ENCODE data around the gene PKD2. TPM values are rescaled to one million over a fixed set of nuclear protein-coding genes. Genes with fewer than 3 reads are reported as not detected.

The PKD2 gene
- total RNA-seq, 2 donors from 2014 or later: 7.3 to 9.1 TPM

- Mint-ChIP-seq H3K36me3 (ENCODE audit: insufficient read depth in 2 of 2) (peaks cover 0 to 11% of the 10 kb centered on the region in 2 donors), H3K27me3 (ENCODE audit: low read depth) (no peaks in the 10 kb centered on the region), H3K9me3 (no peaks in the 10 kb centered on the region), H3K4me1 (ENCODE audit: low read depth) (no peaks in the 10 kb centered on the region), H3K4me3 (no peak overlapping the region), H3K27ac (no peak overlapping the region)
- ATAC-seq (replicated peaks in 1 of 2) (no peak), DNase-seq (no peak)
These were observed 34.2 kb downstream of the PKD2 start for GRCh38 chr4:88041626-88042025.

- ATAC-seq (replicated peaks in 1 of 2): no peak
- Mint-ChIP-seq H3K4me1 (ENCODE audit: low read depth) (no peaks in the 10 kb centered on the region), H3K36me3 (ENCODE audit: insufficient read depth in 2 of 2) (peaks cover 0 to 11% of the 10 kb centered on the region in 2 donors), H3K27ac (no peak overlapping the region), H3K27me3 (ENCODE audit: low read depth) (no peaks in the 10 kb centered on the region), H3K4me3 (no peak overlapping the region), H3K9me3 (no peaks in the 10 kb centered on the region)
- no peak for DNase-seq
These were observed 35.6 kb downstream of the PKD2 start for GRCh38 chr4:88043001-88043400.

GRCh38 chr4:88043586-88044340 is 36.3 kb downstream of the PKD2 start:
- Mint-ChIP-seq H3K27ac (no peak overlapping the region), H3K27me3 (ENCODE audit: low read depth) (no peaks in the 10 kb centered on the region), H3K4me3 (no peak overlapping the region), H3K9me3 (no peaks in the 10 kb centered on the region), H3K36me3 (ENCODE audit: insufficient read depth in 2 of 2) (peaks cover 0 to 7% of the 10 kb centered on the region in 2 donors), H3K4me1 (ENCODE audit: low read depth) (no peaks in the 10 kb centered on the region)
- DNase-seq (no peak), ATAC-seq (replicated peaks in 1 of 2) (no peak)

- H3K36me3 Mint-ChIP-seq (ENCODE audit: insufficient read depth in 2 of 2): peaks cover 0 to 3% of the 10 kb centered on the region in 2 donors
- no peaks in the 10 kb centered on the region for H3K4me1 Mint-ChIP-seq (ENCODE audit: low read depth)
- no peak overlapping the region for H3K4me3 Mint-ChIP-seq
- ATAC-seq (replicated peaks in 1 of 2) (no peak), DNase-seq (no peak)
- no peak overlapping the region for H3K27ac Mint-ChIP-seq
- no peaks in the 10 kb centered on the region for H3K9me3 Mint-ChIP-seq
- no peaks in the 10 kb centered on the region for H3K27me3 Mint-ChIP-seq (ENCODE audit: low read depth)
These were observed 37.6 kb downstream of the PKD2 start for GRCh38 chr4:88045021-88045420.

- Mint-ChIP-seq H3K27me3 (ENCODE audit: low read depth) (no peaks in the 10 kb centered on the region), H3K27ac (no peak overlapping the region), H3K9me3 (no peaks in the 10 kb centered on the region), H3K4me1 (ENCODE audit: low read depth) (no peaks in the 10 kb centered on the region), H3K36me3 (ENCODE audit: insufficient read depth in 2 of 2) (peaks cover 1 to 4% of the 10 kb centered on the region in 2 donors), H3K4me3 (no peak overlapping the region)
- ATAC-seq (replicated peaks in 1 of 2): no peak
- DNase-seq: no peak
These were observed 46.8 kb downstream of the PKD2 start for GRCh38 chr4:88054229-88054628.

GRCh38 chr4:88054901-88055300 is 47.5 kb downstream of the PKD2 start:
- no peak for DNase-seq
- no peaks in the 10 kb centered on the region for H3K4me1 Mint-ChIP-seq (ENCODE audit: low read depth)

GRCh38 chr4:88058295-88058694 is 50.9 kb downstream of the PKD2 start:
- ATAC-seq (replicated peaks in 1 of 2): no peak
- no peaks in the 10 kb centered on the region for H3K4me1 Mint-ChIP-seq (ENCODE audit: low read depth)
- no peak for DNase-seq
- H3K9me3 Mint-ChIP-seq: no peaks in the 10 kb centered on the region
- no peaks in the 10 kb centered on the region for H3K27me3 Mint-ChIP-seq (ENCODE audit: low read depth)
- peaks cover 1 to 6% of the 10 kb centered on the region in 2 donors for H3K36me3 Mint-ChIP-seq (ENCODE audit: insufficient read depth in 2 of 2)
- H3K27ac Mint-ChIP-seq: no peak overlapping the region
- H3K4me3 Mint-ChIP-seq: no peak overlapping the region

More at GRCh38 chr4:88054901-88055300, 47.5 kb downstream of the PKD2 start:
- no peaks in the 10 kb centered on the region for H3K9me3 Mint-ChIP-seq
- no peak overlapping the region for H3K4me3 Mint-ChIP-seq
- peaks cover 1 to 5% of the 10 kb centered on the region in 2 donors for H3K36me3 Mint-ChIP-seq (ENCODE audit: insufficient read depth in 2 of 2)
- no peaks in the 10 kb centered on the region for H3K27me3 Mint-ChIP-seq (ENCODE audit: low read depth)
- peak; percentile 29 to 49 for ATAC-seq (replicated peaks in 1 of 2)
- H3K27ac Mint-ChIP-seq: no peak overlapping the region

GRCh38 chr4:88059766-88060165 is 52.3 kb downstream of the PKD2 start:
- H3K4me3 Mint-ChIP-seq: no peak overlapping the region
- ATAC-seq (replicated peaks in 1 of 2) (no peak), DNase-seq (no peak)
- H3K36me3 Mint-ChIP-seq (ENCODE audit: insufficient read depth in 2 of 2): peaks cover 1 to 6% of the 10 kb centered on the region in 2 donors
- H3K27me3 Mint-ChIP-seq (ENCODE audit: low read depth): no peaks in the 10 kb centered on the region
- no peaks in the 10 kb centered on the region for H3K9me3 Mint-ChIP-seq
- H3K27ac Mint-ChIP-seq: no peak overlapping the region
- no peaks in the 10 kb centered on the region for H3K4me1 Mint-ChIP-seq (ENCODE audit: low read depth)

- Mint-ChIP-seq H3K4me3 (no peak overlapping the region), H3K4me1 (ENCODE audit: low read depth) (no peaks in the 10 kb centered on the region), H3K27ac (no peak overlapping the region), H3K27me3 (ENCODE audit: low read depth) (no peaks in the 10 kb centered on the region), H3K36me3 (ENCODE audit: insufficient read depth in 2 of 2) (peaks cover 0 to 6% of the 10 kb centered on the region in 2 donors), H3K9me3 (no peaks in the 10 kb centered on the region)
- no peak for ATAC-seq (replicated peaks in 1 of 2)
- no peak for DNase-seq
These were observed 53.0 kb downstream of the PKD2 start for GRCh38 chr4:88060431-88060830.

- ATAC-seq (replicated peaks in 1 of 2) (no peak), DNase-seq (no peak)
- Mint-ChIP-seq H3K36me3 (ENCODE audit: insufficient read depth in 2 of 2) (peaks cover 0 to 12% of the 10 kb centered on the region in 2 donors), H3K27ac (no peak overlapping the region), H3K4me1 (ENCODE audit: low read depth) (no peaks in the 10 kb centered on the region), H3K9me3 (no peaks in the 10 kb centered on the region), H3K4me3 (no peak overlapping the region), H3K27me3 (ENCODE audit: low read depth) (no peaks in the 10 kb centered on the region)
These were observed 54.9 kb downstream of the PKD2 start for GRCh38 chr4:88062311-88062710.

GRCh38 chr4:88062843-88063242 is 55.4 kb downstream of the PKD2 start:
- H3K27me3 Mint-ChIP-seq (ENCODE audit: low read depth): no peaks in the 10 kb centered on the region
- no peak overlapping the region for H3K27ac Mint-ChIP-seq
- no peaks in the 10 kb centered on the region for H3K9me3 Mint-ChIP-seq
- DNase-seq: no peak
- ATAC-seq (replicated peaks in 1 of 2): no peak
- H3K36me3 Mint-ChIP-seq (ENCODE audit: insufficient read depth in 2 of 2): peaks cover 4 to 16% of the 10 kb centered on the region in 2 donors
- H3K4me3 Mint-ChIP-seq: no peak overlapping the region
- no peaks in the 10 kb centered on the region for H3K4me1 Mint-ChIP-seq (ENCODE audit: low read depth)

- no peaks in the 10 kb centered on the region for H3K4me1 Mint-ChIP-seq (ENCODE audit: low read depth)
- H3K9me3 Mint-ChIP-seq: no peaks in the 10 kb centered on the region
- no peaks in the 10 kb centered on the region for H3K27me3 Mint-ChIP-seq (ENCODE audit: low read depth)
- H3K4me3 Mint-ChIP-seq: no peak overlapping the region
- H3K27ac Mint-ChIP-seq: no peak overlapping the region
- DNase-seq: no peak
- H3K36me3 Mint-ChIP-seq (ENCODE audit: insufficient read depth in 2 of 2): peaks cover 8 to 18% of the 10 kb centered on the region in 2 donors
- ATAC-seq (replicated peaks in 1 of 2): no peak
These were observed 56.3 kb downstream of the PKD2 start for GRCh38 chr4:88063634-88064296.

- no peak for DNase-seq
- Mint-ChIP-seq H3K9me3 (no peaks in the 10 kb centered on the region), H3K36me3 (ENCODE audit: insufficient read depth in 2 of 2) (peaks cover 8 to 19% of the 10 kb centered on the region in 2 donors), H3K4me3 (no peak overlapping the region), H3K27me3 (ENCODE audit: low read depth) (no peaks in the 10 kb centered on the region), H3K4me1 (ENCODE audit: low read depth) (no peaks in the 10 kb centered on the region), H3K27ac (no peak overlapping the region)
- ATAC-seq (replicated peaks in 1 of 2): no peak
These were observed 57.0 kb downstream of the PKD2 start for GRCh38 chr4:88064410-88064809.
